OCI-LY7 (cell line): Measurements from ENCODE around the gene PPP1R7. TPM values are rescaled to one million over a fixed set of nuclear protein-coding genes. Genes with fewer than 3 reads are reported as not detected.
"Not testable (repeated sequence)": the region's sequence is repeated elsewhere in the genome, so short reads cannot be mapped to it uniquely, and the experiment has no call there.

Experiments
- BruUV-seq: library from RNA; stranded (reverse); fragments of 400-500 nt; replicated peaks from 2 replicates; lab custom pipeline; 2021; lab: Mats Ljungman, UMichigan
- CTCF ChIA-PET: fragments of 300-600 bp; sonication (Branson Sonifier 250); formaldehyde crosslinking; loops from one replicate; lab custom pipeline; 2022; ENCODE audit warnings: antibody characterized with exemption; ENCODE audit not compliant: unreplicated experiment; lab: Charles Lee
- POLR2A ChIA-PET: fragments of 300-600 bp; sonication (Branson Sonifier 250); formaldehyde crosslinking; loops from one replicate; lab custom pipeline; 2022; ENCODE audit warnings: antibody characterized with exemption; lab: Charles Lee
- DNase-seq: peaks from one replicate; pipeline ENCODE4 v3.0.0-alpha.2; 2015; ENCODE audit warnings: low spot score
- H2AFZ ChIP-seq: fragments of 200-600 bp; sonication (generic), shearing (Covaris generic); 2 replicates; pipeline ENCODE4 v1.6.1; 2014; ENCODE audit warnings: mild to moderate bottlenecking, antibody characterized with exemption, low read length, moderate library complexity
- H3K27ac ChIP-seq: fragments of 200-600 bp; sonication (generic); 2 replicates; pipeline ENCODE4 v1.5.1; 2014; ENCODE audit warnings: mixed run types, low read depth, mild to moderate bottlenecking, moderate library complexity, low read length, inconsistent platforms; ENCODE audit not compliant: poor library complexity, severe bottlenecking
- H3K36me3 ChIP-seq: fragments of 200-600 bp; sonication (generic); 2 replicates; pipeline ENCODE4 v1.6.1; 2014; ENCODE audit warnings: mild to moderate bottlenecking, antibody characterized with exemption, low read length, moderate library complexity, mixed read lengths; ENCODE audit not compliant: insufficient read depth
- H3K4me1 ChIP-seq: fragments of 200-600 bp; sonication (generic); 2 replicates; pipeline ENCODE4 v1.5.1; 2014; ENCODE audit warnings: mild to moderate bottlenecking, low read length; ENCODE audit not compliant: insufficient read depth, poor library complexity, severe bottlenecking
- H3K4me2 ChIP-seq: fragments of 200-600 bp; sonication (generic); 2 replicates; pipeline ENCODE4 v1.6.1; 2014; ENCODE audit warnings: mild to moderate bottlenecking, low read length
- H3K4me3 ChIP-seq: fragments of 200-600 bp; sonication (generic); 2 replicates; pipeline ENCODE4 v1.5.1; 2014; ENCODE audit warnings: mild to moderate bottlenecking, low read depth, low read length; ENCODE audit not compliant: poor library complexity, severe bottlenecking
- H3K79me2 ChIP-seq: fragments of 200-600 bp; sonication (generic); 2 replicates; pipeline ENCODE4 v1.6.1; 2016; ENCODE audit warnings: low read depth, mild to moderate bottlenecking, low read length, moderate library complexity, mixed read lengths; ENCODE audit not compliant: insufficient read depth
- H3K9me2 ChIP-seq: fragments of 200-600 bp; sonication (generic); 2 replicates; pipeline ENCODE4 v1.6.1; 2016; ENCODE audit warnings: mild to moderate bottlenecking, low read length, mixed read lengths; ENCODE audit not compliant: insufficient read depth
- H3K9me3 ChIP-seq: fragments of 200-600 bp; sonication (generic); 2 replicates; pipeline ENCODE4 v1.6.1; 2014; ENCODE audit warnings: mild to moderate bottlenecking, mixed run types, low read length, mixed read lengths
- H4K20me1 ChIP-seq: fragments of 200-600 bp; sonication (generic); 2 replicates; pipeline ENCODE4 v1.6.1; 2014; ENCODE audit warnings: mild to moderate bottlenecking, antibody characterized with exemption, low read length, moderate library complexity, mixed read lengths; ENCODE audit not compliant: insufficient read depth
- EZH2phosphoT487 ChIP-seq: fragments of 200-600 bp; sonication (generic); IDR thresholded peaks from 2 replicates; pipeline ENCODE4 v1.6.1; 2018; ENCODE audit warnings: low read depth, borderline replicate concordance, mild to moderate bottlenecking, mixed run types, antibody characterized with exemption, low read length, moderate library complexity, mixed read lengths
- intact Hi-C: fragments of 100-400 bp; cut with micrococcal nuclease; formaldehyde crosslinking; loops from one replicate; pipeline ENCODE4 v1.10.0; 2022; ENCODE audit not compliant: unreplicated experiment
- total RNA-seq, 2 experiments: library from RNA; depleted of rRNA in 1 of 2; stranded (reverse); fragments of >200 nt in 1 of 2; shearing (Covaris generic) in 1 of 2; gene quantifications; 2 replicates each; pipeline ENCODE4 v1.2.3, GENCODE V29; 2014 to 2022
- TF ChIP-seq, protein P1 (sequence below): fragments of 200-600 bp; sonication (generic); conservative IDR thresholded peaks from 2 replicates; pipeline ENCODE4 v1.5.1; 2014; ENCODE audit warnings: mild to moderate bottlenecking, antibody characterized with exemption, low read length, moderate library complexity, mixed read lengths

The PPP1R7 gene
- total RNA-seq, 2 experiments from 2014 or later, result 46.0 to 82.0 TPM

DNA sequence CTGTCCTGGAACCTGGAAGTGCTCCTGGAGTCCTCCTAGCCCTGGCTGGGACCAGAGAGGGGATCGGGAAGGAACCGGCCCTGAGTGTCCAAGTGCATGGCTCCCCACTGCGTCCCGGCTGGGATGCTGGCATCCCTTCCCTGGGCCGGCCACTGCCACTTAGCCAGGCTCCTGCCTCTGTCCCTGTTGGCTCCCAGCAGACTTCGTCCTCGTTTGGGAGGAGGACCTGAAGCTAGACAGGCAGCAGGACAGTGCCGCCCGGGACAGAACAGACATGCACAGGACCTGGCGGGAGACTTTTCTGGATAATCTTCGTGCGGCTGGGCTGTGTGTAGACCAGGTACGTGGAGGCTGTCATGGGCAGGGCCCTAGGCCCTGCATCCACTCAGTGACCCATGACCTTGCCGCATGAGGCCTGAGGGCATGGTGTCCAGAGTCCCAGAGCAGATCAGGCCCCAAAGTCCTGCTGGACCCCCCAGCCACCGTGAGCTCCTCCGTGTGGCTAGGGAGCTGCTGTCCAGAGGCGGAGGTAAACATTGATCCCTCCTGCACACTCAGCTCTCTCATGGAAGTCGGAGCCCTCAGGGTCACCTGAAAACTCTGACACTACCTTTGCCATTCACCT is 45.4 kb downstream of the PPP1R7 start:
- DNase-seq, result no peak
- no peak overlapping the region for H3K4me2 ChIP-seq
- H3K36me3 ChIP-seq, result no peaks in the 10 kb centered on the region
- H3K4me3 ChIP-seq, result no peak overlapping the region
- H3K9me2 ChIP-seq, result no peaks in the 10 kb centered on the region
- H3K4me1 ChIP-seq, result no peaks in the 10 kb centered on the region
- H3K27ac ChIP-seq, result no peak overlapping the region
- no peaks in the 10 kb centered on the region for H3K79me2 ChIP-seq
- intact Hi-C loops, result no loop called here
- TF ChIP-seq EZH2phosphoT487, result no peak
- TF ChIP-seq, protein P1, sequence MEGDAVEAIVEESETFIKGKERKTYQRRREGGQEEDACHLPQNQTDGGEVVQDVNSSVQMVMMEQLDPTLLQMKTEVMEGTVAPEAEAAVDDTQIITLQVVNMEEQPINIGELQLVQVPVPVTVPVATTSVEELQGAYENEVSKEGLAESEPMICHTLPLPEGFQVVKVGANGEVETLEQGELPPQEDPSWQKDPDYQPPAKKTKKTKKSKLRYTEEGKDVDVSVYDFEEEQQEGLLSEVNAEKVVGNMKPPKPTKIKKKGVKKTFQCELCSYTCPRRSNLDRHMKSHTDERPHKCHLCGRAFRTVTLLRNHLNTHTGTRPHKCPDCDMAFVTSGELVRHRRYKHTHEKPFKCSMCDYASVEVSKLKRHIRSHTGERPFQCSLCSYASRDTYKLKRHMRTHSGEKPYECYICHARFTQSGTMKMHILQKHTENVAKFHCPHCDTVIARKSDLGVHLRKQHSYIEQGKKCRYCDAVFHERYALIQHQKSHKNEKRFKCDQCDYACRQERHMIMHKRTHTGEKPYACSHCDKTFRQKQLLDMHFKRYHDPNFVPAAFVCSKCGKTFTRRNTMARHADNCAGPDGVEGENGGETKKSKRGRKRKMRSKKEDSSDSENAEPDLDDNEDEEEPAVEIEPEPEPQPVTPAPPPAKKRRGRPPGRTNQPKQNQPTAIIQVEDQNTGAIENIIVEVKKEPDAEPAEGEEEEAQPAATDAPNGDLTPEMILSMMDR, result no peak
- H4K20me1 ChIP-seq, result no peaks in the 10 kb centered on the region
- no TSS peak for BruUV-seq
- H2AFZ ChIP-seq, result no peak overlapping the region
- ChIA-PET CTCF (no interaction called here), POLR2A (interaction anchor here (0.6 kb wide), 1 partner anchor 21 kb away, joined by 3 read pairs; no protein-coding TSS in a partner anchor)
- H3K9me3 ChIP-seq, result no peaks in the 10 kb centered on the region

DNA sequence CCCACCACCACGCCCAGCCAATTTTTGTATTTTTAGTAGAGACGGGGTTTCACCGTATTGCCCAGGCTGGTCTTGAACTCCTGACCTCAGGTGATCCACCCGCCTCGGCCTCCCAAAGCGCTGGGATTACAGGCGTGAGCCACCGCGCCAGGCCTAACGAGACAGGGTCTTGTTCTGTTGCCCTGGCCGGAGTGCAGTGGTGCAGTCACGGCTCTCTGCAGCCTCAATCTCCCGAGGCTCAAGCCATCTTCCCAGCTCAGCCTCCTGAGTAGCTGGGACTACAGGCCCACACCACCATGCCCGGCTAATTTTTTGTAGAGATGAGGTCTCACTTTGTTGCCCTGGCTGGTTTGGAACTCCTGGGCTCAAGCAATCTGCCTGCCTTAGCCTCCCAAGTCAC is 47.0 kb downstream of the PPP1R7 start:
- H3K79me2 ChIP-seq, H4K20me1 ChIP-seq, H3K9me2 ChIP-seq, H2AFZ ChIP-seq, intact Hi-C loops, H3K27ac ChIP-seq, H3K4me1 ChIP-seq, POLR2A ChIA-PET, DNase-seq, H3K9me3 ChIP-seq, BruUV-seq, H3K36me3 ChIP-seq, H3K4me2 ChIP-seq, H3K4me3 ChIP-seq, CTCF ChIA-PET: not testable (repeated sequence)

DNA sequence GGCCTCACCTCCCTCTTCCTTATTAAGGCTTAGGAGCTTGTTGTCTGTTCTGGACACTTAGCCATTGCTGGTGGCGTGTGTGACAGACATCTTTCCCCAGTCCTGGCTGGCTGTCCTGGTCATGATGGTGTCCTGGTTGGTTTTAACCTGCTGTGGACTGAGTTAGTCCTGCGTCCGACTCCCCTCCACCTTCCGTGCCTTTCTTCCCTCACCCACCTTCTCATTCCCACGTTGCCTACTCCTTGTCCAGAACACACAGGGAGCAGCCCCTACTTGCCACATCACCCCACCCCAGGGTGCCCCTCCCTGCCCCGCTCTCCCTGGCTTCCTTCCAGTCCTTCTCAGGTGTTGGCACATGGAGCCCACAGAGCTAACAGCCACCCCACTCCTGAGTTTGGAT is 47.7 kb downstream of the PPP1R7 start:
- Histone ChIP-seq H2AFZ (no peak overlapping the region), H3K4me1 (no peaks in the 10 kb centered on the region), H3K9me2 (no peaks in the 10 kb centered on the region), H3K4me3 (no peak overlapping the region), H3K79me2 (no peaks in the 10 kb centered on the region), H3K36me3 (no peaks in the 10 kb centered on the region), H3K4me2 (no peak overlapping the region), H4K20me1 (no peaks in the 10 kb centered on the region), H3K9me3 (no peaks in the 10 kb centered on the region), H3K27ac (no peak overlapping the region)
- no peak for DNase-seq
- ChIA-PET POLR2A (no interaction called here), CTCF (interaction anchor here (1.0 kb wide), 1 partner anchor 9 kb away, joined by 5 read pairs; no protein-coding TSS in a partner anchor)
- TF ChIP-seq, protein P1, result no peak
- no peak for TF ChIP-seq EZH2phosphoT487
- intact Hi-C loops, result no loop called here
- no TSS peak for BruUV-seq
